Frontal cortex (tissue), 4 donors: ENCODE results near the gene FOXP1. TPM values are rescaled to one million over a fixed set of nuclear protein-coding genes. Genes with fewer than 3 reads are reported as not detected.

Experiments used
- DNase-seq, 2 donors: peaks; one replicate each; pipeline ENCODE4 v3.0.0; 2012; ENCODE audit warnings: low spot score in 2 of 2
- FAIRE-seq: peaks from 2 replicates; lab custom pipeline; 2012; peaks lifted over from hg19 to GRCh38; lab: Jason Lieb, UNC
- total RNA-seq: library from RNA; depleted of rRNA; stranded (reverse); fragments of >200 nt; gene quantifications from one replicate; pipeline ENCODE4 v1.2.3, GENCODE V29; 2014
- donor health status: control.
- donor health status: control.
- donor health status: control.

FOXP1 gene
- total RNA-seq, 1 donor from 2014 or later = 118 TPM

- FAIRE-seq = no peak
- DNase-seq = no peak
Measured at GRCh38 chr3:71463617-71464016, 119.9 kb downstream of the FOXP1 start.

- FAIRE-seq (no peak), DNase-seq (no peak)
Measured at GRCh38 chr3:71462586-71462985, 120.9 kb downstream of the FOXP1 start.

GRCh38 chr3:71461749-71462483 lies 121.6 kb downstream of the FOXP1 start:
- no peak for DNase-seq
- FAIRE-seq = no peak

DNA sequence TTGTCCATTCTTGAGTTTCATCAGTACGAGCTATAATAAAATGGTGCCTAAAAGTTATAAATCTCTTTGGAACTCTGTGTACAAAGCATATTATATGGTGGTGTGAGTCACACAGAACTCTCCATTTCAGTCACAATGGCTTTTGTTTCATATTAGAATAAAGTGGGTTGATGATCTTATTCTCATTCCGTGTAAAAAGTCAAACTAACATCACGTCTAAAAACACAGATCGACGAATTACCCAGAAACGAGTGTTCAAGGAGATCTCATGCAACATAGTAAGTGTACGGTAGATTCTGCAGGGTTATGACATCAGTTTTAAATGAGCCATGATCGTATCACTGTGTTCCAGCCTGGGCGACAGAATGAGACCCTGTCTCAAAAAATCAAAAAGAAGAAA lies 122.4 kb downstream of the FOXP1 start:
- no peak for FAIRE-seq
- DNase-seq = no peak

GRCh38 chr3:71458895-71459294 lies 124.6 kb downstream of the FOXP1 start:
- FAIRE-seq = no peak
- no peak for DNase-seq

DNA sequence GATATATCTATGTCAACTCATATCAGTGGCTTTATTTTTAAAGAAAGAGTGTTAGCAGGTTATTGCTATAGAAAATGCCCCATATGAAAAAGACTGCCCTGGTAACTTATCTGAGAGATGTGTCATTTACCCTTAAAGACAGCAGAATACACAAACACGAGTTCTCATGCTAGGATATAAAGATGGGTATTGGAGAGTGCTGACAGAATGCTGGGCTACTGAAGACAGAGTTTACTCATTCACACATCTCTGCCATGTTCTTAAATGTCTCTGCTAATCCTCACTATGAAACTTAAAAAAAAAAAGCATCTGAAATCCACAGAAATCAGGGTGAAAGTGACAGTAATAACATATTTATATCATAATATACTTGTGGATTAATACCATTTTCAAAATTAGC lies 126.7 kb downstream of the FOXP1 start:
- DNase-seq = no peak
- no peak for FAIRE-seq

GRCh38 chr3:71456156-71456555 lies 127.4 kb downstream of the FOXP1 start:
- DNase-seq (no peak), FAIRE-seq (no peak)

- no peak for DNase-seq
- FAIRE-seq = no peak
Measured at GRCh38 chr3:71454512-71455403, 128.8 kb downstream of the FOXP1 start.

- FAIRE-seq = no peak
- no peak for DNase-seq
Measured at GRCh38 chr3:71453822-71454511, 129.6 kb downstream of the FOXP1 start.

DNA sequence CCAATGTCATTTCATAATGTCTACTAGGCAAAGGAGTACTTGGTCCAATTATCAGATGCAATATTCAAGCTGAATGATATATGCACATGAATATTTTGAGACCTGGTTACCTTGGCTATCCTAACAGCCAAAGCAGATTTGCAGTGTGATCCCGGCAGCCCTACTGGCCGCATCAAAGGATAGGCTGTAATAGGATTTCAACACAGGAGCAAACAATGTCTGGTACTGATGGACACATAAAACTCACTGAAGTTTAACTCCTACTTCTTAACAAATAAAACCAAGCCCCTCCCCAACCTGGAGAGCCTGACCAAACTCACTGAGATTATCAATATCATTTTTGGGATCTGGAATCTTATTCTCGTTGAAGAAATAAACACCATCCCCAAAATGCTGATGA lies 130.2 kb downstream of the FOXP1 start:
- FAIRE-seq = no peak
- no peak for DNase-seq

GRCh38 chr3:71451812-71452211 lies 131.7 kb downstream of the FOXP1 start:
- no peak for DNase-seq
- no peak for FAIRE-seq

DNA sequence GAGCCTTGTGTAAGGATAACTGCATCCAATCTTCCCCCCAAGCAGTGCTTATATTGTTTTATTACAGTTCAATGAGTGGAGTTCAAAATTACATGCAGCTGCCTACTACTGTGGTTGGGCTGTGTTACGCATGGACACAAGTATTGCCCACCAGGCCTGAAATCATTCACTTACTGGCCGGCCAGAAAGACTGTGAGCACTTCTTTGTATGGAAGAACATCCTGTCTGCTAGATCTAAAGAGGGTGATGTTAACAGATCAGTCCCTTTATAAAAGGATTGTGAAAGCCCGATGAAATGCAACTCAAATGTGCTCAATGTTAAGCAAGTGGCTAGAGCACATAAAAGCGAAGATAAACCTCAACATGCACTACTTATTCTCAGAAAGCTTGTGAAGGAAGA lies 132.5 kb downstream of the FOXP1 start:
- no peak for DNase-seq
- no peak for FAIRE-seq

DNA sequence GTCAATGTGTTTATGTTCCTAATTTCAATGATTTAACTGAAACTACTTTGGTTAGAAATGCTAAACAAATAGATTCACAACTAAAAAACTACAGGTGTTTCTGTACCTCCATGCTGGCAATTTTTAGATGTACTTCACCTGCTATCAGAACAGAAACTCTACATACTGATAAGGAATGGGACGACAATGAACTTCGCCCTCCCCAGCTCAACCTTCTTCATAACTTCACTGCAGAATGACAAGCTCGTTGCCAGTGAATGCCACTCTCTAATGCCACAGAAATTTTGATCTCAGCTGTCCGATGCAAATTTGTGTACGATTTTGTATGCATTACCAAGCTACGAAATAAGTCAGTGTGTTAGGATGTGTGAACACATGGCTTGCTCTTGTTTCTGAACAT lies 133.4 kb downstream of the FOXP1 start:
- DNase-seq = no peak
- FAIRE-seq = no peak

DNA sequence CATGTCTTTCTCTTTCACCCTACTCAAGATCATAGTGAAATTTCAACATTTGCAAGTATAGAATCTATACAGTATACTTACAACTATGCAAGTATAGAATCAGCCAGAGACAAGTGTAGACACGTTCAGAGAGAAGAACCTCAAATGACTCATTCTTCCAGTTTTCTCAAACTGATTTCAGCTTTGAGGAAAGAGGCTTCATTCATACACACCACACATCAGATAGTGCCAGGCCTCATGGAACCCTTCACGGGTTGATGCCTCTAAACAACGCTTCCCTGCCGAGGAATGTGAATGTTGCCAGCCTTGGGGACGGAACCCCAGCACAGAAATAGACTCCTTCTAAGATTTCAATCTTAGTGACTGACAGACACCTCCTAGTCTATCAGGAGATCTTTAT lies 135.7 kb downstream of the FOXP1 start:
- DNase-seq (no peak), FAIRE-seq (no peak)

- FAIRE-seq (no peak), DNase-seq (no peak)
Measured at GRCh38 chr3:71447197-71447596, 136.3 kb downstream of the FOXP1 start.

GRCh38 chr3:71446734-71447133 lies 136.8 kb downstream of the FOXP1 start:
- DNase-seq = no peak

DNA sequence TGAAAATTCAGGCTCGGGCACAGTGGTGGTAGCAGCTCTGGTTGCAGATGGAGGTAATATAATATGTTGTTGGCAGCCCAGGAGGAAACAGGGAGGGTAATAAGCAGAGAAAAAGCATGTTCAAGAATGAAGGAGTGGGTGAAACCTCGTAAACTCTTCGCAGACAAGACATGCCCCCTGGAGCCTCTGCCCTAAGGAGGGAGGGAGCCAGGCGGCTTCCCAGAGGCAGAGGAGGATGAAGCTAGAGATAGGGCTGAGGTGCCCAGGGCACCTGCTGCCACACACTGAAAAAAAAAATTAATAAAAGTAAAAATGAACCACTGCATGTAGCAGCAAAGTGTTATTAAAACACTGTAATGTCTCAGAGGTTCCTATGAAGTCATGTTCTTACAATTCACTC lies 137.3 kb downstream of the FOXP1 start:
- FAIRE-seq (no peak), DNase-seq (no peak)

More at GRCh38 chr3:71446734-71447133, 136.8 kb downstream of the FOXP1 start:
- no peak for FAIRE-seq

GRCh38 chr3:71444861-71445259 lies 138.7 kb downstream of the FOXP1 start:
- no peak for FAIRE-seq
- no peak for DNase-seq

DNA sequence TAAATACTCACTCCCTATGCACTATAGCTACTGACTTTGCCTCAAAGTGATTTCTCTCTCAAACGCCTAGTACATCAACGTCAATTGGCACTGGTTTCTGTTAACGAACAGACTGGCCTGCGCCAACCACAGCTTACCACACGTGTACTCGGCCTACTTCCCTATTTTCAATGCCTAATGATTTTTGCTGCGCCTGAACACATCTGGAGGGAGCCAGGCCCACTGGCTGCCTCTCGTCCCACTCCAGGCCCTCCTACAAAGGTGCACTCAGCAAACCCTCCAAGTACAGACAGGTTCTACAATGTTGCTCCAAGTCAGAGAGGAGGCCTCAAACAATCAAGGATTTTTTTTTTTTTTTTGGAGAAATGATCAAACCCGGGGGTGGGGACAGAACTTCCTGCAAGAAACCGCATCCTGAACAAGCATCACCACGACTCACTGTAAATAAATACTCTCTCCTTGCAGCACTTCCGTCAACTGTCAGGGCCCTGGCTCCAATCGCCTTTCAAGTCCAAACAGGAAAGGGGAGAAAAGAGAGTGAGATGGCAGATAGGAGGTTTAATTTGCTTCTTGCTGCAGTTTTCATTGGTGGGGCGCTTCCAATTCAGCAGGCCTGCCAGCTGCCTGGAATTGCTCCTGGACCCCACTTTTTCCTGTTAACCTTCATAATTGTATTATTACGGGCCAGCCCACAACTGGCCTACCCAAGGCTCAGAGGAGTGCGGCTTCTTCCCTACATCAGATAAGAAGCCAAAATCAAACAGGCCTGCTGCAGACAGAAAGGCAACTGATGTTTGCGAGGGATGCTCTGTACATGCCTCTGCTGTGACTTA lies 139.3 kb downstream of the FOXP1 start:
- FAIRE-seq (no peak), DNase-seq (peak in 1 of 2 donors; percentile 22)

DNA sequence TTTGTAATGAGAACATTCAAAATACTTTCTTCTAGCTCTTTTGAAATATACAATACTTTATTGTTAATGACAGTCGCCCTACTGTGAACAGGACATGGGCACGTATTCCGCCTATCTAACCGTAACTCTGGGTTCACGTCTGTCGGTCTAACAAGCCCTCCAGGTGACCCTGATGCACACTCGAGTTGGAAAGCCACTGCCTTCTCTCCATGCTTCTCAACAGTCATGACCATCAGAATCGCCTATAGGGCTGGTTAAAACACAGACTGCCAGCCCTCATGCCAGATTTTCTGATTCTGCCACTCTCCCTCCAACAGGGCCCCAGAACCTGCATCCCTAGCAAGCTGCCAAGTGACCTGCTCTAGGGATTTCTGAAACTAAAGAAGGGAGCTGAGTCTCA lies 140.2 kb downstream of the FOXP1 start:
- DNase-seq (no peak), FAIRE-seq (no peak)
